ENCODE data around the gene RPS21.
A peak's percentile ranks its signal among the peaks of the same experiment; 100 is the strongest.

RPS21 gene

GRCh38 chr20:62408055-62408454 lies 21.2 kb downstream of the RPS21 start:
- H3K27ac ChIP-seq: peak overlapping the region; percentile 80
- ChIA-PET POLR2A (ENCODE audit: low non-redundant PET) (no interaction called here), CTCF (interaction anchor here (0.6 kb wide), 2 partner anchors 91 to 107 kb away, joined by 3 read pairs; no protein-coding TSS in a partner anchor)
- TF ChIP-seq CTCF (conservative IDR thresholded peaks at IDR 0.05; ENCODE audit: low read depth): no peak
- DNase-seq (ENCODE audit: low spot score): no peak

GRCh38 chr20:62408640-62409039 lies 21.7 kb downstream of the RPS21 start:
- ChIA-PET POLR2A (ENCODE audit: low non-redundant PET) (no interaction called here), CTCF (interaction anchor here (0.6 to 3.2 kb wide), 6 partner anchors 14 to 383 kb away, joined by 3 to 29 read pairs (median 12); no protein-coding TSS in a partner anchor)

GRCh38 chr20:62409086-62409853 lies 22.4 kb downstream of the RPS21 start:
- POLR2A ChIA-PET (ENCODE audit: low non-redundant PET): interaction anchor here (1.5 kb wide), 1 partner anchor 21 kb away, joined by 3 read pairs; no protein-coding TSS in a partner anchor
- no peak for DNase-seq (ENCODE audit: low spot score)
- H3K27ac ChIP-seq: peak overlapping the region; percentile 17
- CTCF ChIA-PET: interaction anchor here (0.7 to 3.2 kb wide), 22 partner anchors 8 to 400 kb away, joined by 3 to 29 read pairs (median 6); partner anchors contain the start of gene RBBP8NL
- TF ChIP-seq CTCF (conservative IDR thresholded peaks at IDR 0.05; ENCODE audit: low read depth): no peak

More at GRCh38 chr20:62408640-62409039, 21.7 kb downstream of the RPS21 start:
- no peak for DNase-seq (ENCODE audit: low spot score)
- no peak for TF ChIP-seq CTCF (conservative IDR thresholded peaks at IDR 0.05; ENCODE audit: low read depth)
- peak overlapping the region; percentile 17 for H3K27ac ChIP-seq

- peak overlapping the region; percentile 21 for H3K27ac ChIP-seq
- TF ChIP-seq CTCF (conservative IDR thresholded peaks at IDR 0.05; ENCODE audit: low read depth): peak; percentile 78
- ChIA-PET CTCF (interaction anchor here (0.6 to 3.2 kb wide), 40 partner anchors 8 to 1634 kb away, joined by 3 to 29 read pairs (median 4); partner anchors contain the start of gene RBBP8NL), POLR2A (ENCODE audit: low non-redundant PET) (interaction anchor here (0.8 to 1.5 kb wide), 2 partner anchors 22 to 204 kb away, joined by 3 read pairs; no protein-coding TSS in a partner anchor)
- peak; percentile 66 for DNase-seq (ENCODE audit: low spot score)
Measured at GRCh38 chr20:62409931-62410745, 23.2 kb downstream of the RPS21 start.

- DNase-seq (ENCODE audit: low spot score): no peak
- ChIA-PET CTCF (interaction anchor here (0.5 to 3.2 kb wide), 34 partner anchors 8 to 1634 kb away, joined by 3 to 29 read pairs (median 5); partner anchors contain the start of gene RBBP8NL), POLR2A (ENCODE audit: low non-redundant PET) (interaction anchor here (0.8 to 1.5 kb wide), 2 partner anchors 23 to 203 kb away, joined by 3 read pairs; no protein-coding TSS in a partner anchor)
- no peak for TF ChIP-seq CTCF (conservative IDR thresholded peaks at IDR 0.05; ENCODE audit: low read depth)
- H3K27ac ChIP-seq: peak overlapping the region; percentile 21
Measured at GRCh38 chr20:62410746-62411478, 24.0 kb downstream of the RPS21 start.
